ENCODE measurements around the gene FOXB1.

FOXB1 gene

GRCh38 chr15:60004009-60004845, at the start of gene FOXB1:
TSS of gene FOXB1 (plus strand) at chr15:60004311. CDS start at chr15:60004964, 653 bp downstream.
- no peak for DNase-seq (ENCODE audit: low spot score)

- DNase-seq (ENCODE audit: low spot score) = no peak
Measured at GRCh38 chr15:59958288-59958687, 45.8 kb upstream of the FOXB1 start.

GRCh38 chr15:59960318-59960717, 43.8 kb upstream of the FOXB1 start:
- no peak for DNase-seq (ENCODE audit: low spot score)

- DNase-seq (ENCODE audit: low spot score) = no peak
Measured at GRCh38 chr15:59963322-59963721, 40.8 kb upstream of the FOXB1 start.

- no peak for DNase-seq (ENCODE audit: low spot score)
Measured at GRCh38 chr15:59963925-59964324, 40.2 kb upstream of the FOXB1 start.

GRCh38 chr15:59965741-59966140, 38.4 kb upstream of the FOXB1 start:
- no peak for DNase-seq (ENCODE audit: low spot score)

GRCh38 chr15:59966262-59966661, 37.8 kb upstream of the FOXB1 start:
- DNase-seq (ENCODE audit: low spot score) = no peak

GRCh38 chr15:59968314-59968713, 35.8 kb upstream of the FOXB1 start:
- DNase-seq (ENCODE audit: low spot score) = no peak

- DNase-seq (ENCODE audit: low spot score) = no peak
Measured at GRCh38 chr15:59972241-59972640, 31.9 kb upstream of the FOXB1 start.

- no peak for DNase-seq (ENCODE audit: low spot score)
Measured at GRCh38 chr15:59976480-59977271, 27.4 kb upstream of the FOXB1 start.

- DNase-seq (ENCODE audit: low spot score) = no peak
Measured at GRCh38 chr15:59991834-59992233, 12.3 kb upstream of the FOXB1 start.

GRCh38 chr15:59993041-59993750, 10.9 kb upstream of the FOXB1 start:
- DNase-seq (ENCODE audit: low spot score) = no peak

GRCh38 chr15:59993950-59994401, 10.1 kb upstream of the FOXB1 start:
- no peak for DNase-seq (ENCODE audit: low spot score)

GRCh38 chr15:59994526-59994887, 9.6 kb upstream of the FOXB1 start:
- DNase-seq (ENCODE audit: low spot score) = no peak

GRCh38 chr15:59994888-59995557, 9.1 kb upstream of the FOXB1 start:
- DNase-seq (ENCODE audit: low spot score) = no peak

GRCh38 chr15:59995568-59996297, 8.4 kb upstream of the FOXB1 start:
- DNase-seq (ENCODE audit: low spot score) = no peak

- no peak for DNase-seq (ENCODE audit: low spot score)
Measured at GRCh38 chr15:59996298-59997041, 7.6 kb upstream of the FOXB1 start.

GRCh38 chr15:59997070-59997701, 6.9 kb upstream of the FOXB1 start:
- no peak for DNase-seq (ENCODE audit: low spot score)

- no peak for DNase-seq (ENCODE audit: low spot score)
Measured at GRCh38 chr15:59998305-59998949, 5.7 kb upstream of the FOXB1 start.
